HCT116 (cell line): ENCODE results near the gene FGF14. TPM values are rescaled to one million over a fixed set of nuclear protein-coding genes. Genes with fewer than 3 reads are reported as not detected.

Experiments used
- ATAC-seq: fragments of 200-7000 bp; cut with Tn5 transposase; 2 replicates; pipeline ENCODE4 v1.9.1; 2020; ENCODE audit warnings: mild to moderate bottlenecking, moderate library complexity
- BruUV-seq: library from RNA; stranded (reverse); fragments of 400-500 nt; replicated peaks from 2 replicates; lab custom pipeline; 2021; lab: Mats Ljungman, UMichigan
- CTCF ChIA-PET: fragments of 300-600 bp; sonication (Branson Sonifier 250); formaldehyde crosslinking; loops from one replicate; lab custom pipeline; 2021; ENCODE audit warnings: antibody characterized with exemption; lab: Charles Lee
- POLR2A ChIA-PET: fragments of 300-600, 350-600 bp; sonication (Branson Sonifier 250); formaldehyde crosslinking; loops from one replicate; lab custom pipeline; 2021; ENCODE audit warnings: antibody characterized with exemption; lab: Charles Lee
- RAD21 ChIA-PET, 2 experiments: fragments of 300-600 bp; sonication (Branson Sonifier 250); formaldehyde crosslinking; loops; one replicate each; lab custom pipeline; 2023; ENCODE audit warnings: low total read pairs in 2 of 2; ENCODE audit not compliant: uncharacterized antibody in 2 of 2, unreplicated experiment in 2 of 2, low non-redundant PET in 1 of 2; lab: Charles Lee
- DNase-seq: peaks from one replicate; pipeline ENCODE4 v3.0.0-alpha.2; 2010; ENCODE audit warnings: low read depth, low spot score
- H2AFZ ChIP-seq: fragments of 200-600 bp; shearing (Covaris generic), sonication (generic); 2 replicates; pipeline ENCODE4 v1.6.1; 2017; ENCODE audit warnings: low read depth, mixed run types, mixed read lengths, antibody characterized with exemption, low read length; ENCODE audit not compliant: poor library complexity, severe bottlenecking
- H3K27ac ChIP-seq: 2 replicates; pipeline ENCODE4 v1.5.1; 2012; ENCODE audit warnings: low read depth, low read length
- H3K27me3 ChIP-seq: fragments of 200-600 bp; sonication (generic); 2 replicates; pipeline ENCODE4 v1.6.1; 2016; ENCODE audit warnings: mixed run types, low read length, mixed read lengths; ENCODE audit not compliant: insufficient read depth
- H3K36me3 ChIP-seq, 2 experiments: fragments of 200-500 bp in 1 of 2; fragments of 200-600 bp in 1 of 2; sonication (Bioruptor generic) in 1 of 2; sonication (generic) in 1 of 2; 2 replicates each; pipeline versions ENCODE4 v1.5.1 to v1.6.1; 2014 to 2016; ENCODE audit warnings: low read length in 2 of 2, inconsistent platforms in 1 of 2, mixed read lengths in 1 of 2, mixed run types in 1 of 2; ENCODE audit not compliant: insufficient read depth in 2 of 2, control insufficient read depth in 1 of 2
- H3K4me1 ChIP-seq, 2 experiments: fragments of 200-600 bp in 1 of 2; sonication (generic) in 1 of 2; 2 replicates each; pipeline versions ENCODE4 v1.5.1 to v1.6.1; 2012 to 2017; ENCODE audit warnings: low read length in 2 of 2, inconsistent platforms in 1 of 2, mild to moderate bottlenecking in 1 of 2, mixed read lengths in 1 of 2, mixed run types in 1 of 2, moderate library complexity in 1 of 2; ENCODE audit not compliant: insufficient read depth in 2 of 2, control insufficient read depth in 1 of 2
- H3K4me2 ChIP-seq: fragments of 200-600 bp; sonication (generic); 2 replicates; pipeline ENCODE4 v1.6.1; 2017; ENCODE audit warnings: mixed run types, low read length, mixed read lengths
- H3K4me3 ChIP-seq, 2 experiments: fragments of 200-600 bp in 1 of 2; sonication (generic) in 1 of 2; replicated peaks in 1 of 2; 2 replicates each; pipeline ENCODE4 v1.5.1; 2011 to 2016; ENCODE audit warnings: low read length in 2 of 2, control low read depth in 1 of 2, low read depth in 1 of 2, mild to moderate bottlenecking in 1 of 2, mixed read lengths in 1 of 2, mixed run types in 1 of 2
- H3K79me2 ChIP-seq: fragments of 200-600 bp; sonication (generic); 2 replicates; pipeline ENCODE4 v1.6.1; 2017; ENCODE audit warnings: mild to moderate bottlenecking, mixed run types, low read length, moderate library complexity, mixed read lengths; ENCODE audit not compliant: insufficient read depth
- H3K9ac ChIP-seq: fragments of 200-600 bp; sonication (generic); 2 replicates; pipeline ENCODE4 v1.6.1; 2016; ENCODE audit warnings: low read length, mixed read lengths
- H3K9me2 ChIP-seq: fragments of 200-600 bp; sonication (generic), shearing (Covaris generic); 2 replicates; pipeline ENCODE4 v1.6.1; 2017; ENCODE audit warnings: mixed run types, mild to moderate bottlenecking, moderate library complexity; ENCODE audit not compliant: insufficient read depth
- H3K9me3 ChIP-seq, 2 experiments: fragments of 200-500 bp in 1 of 2; fragments of 200-600 bp in 1 of 2; sonication (Bioruptor generic) in 1 of 2; sonication (generic) in 1 of 2; 2 replicates each; pipeline ENCODE4 v1.6.1; 2014 to 2017; ENCODE audit warnings: low read length in 2 of 2, mixed read lengths in 2 of 2, inconsistent platforms in 1 of 2, low read depth in 1 of 2, mild to moderate bottlenecking in 1 of 2, mixed run types in 1 of 2, moderate library complexity in 1 of 2; ENCODE audit not compliant: control insufficient read depth in 1 of 2, insufficient read depth in 1 of 2
- H4K20me1 ChIP-seq: fragments of 200-600 bp; sonication (generic), shearing (Covaris generic); 2 replicates; pipeline ENCODE4 v1.6.1; 2017; ENCODE audit warnings: mixed run types, mild to moderate bottlenecking, moderate library complexity; ENCODE audit not compliant: insufficient read depth
- CEBPB ChIP-seq: IDR thresholded peaks from 2 replicates; pipeline ENCODE4 v1.6.1; 2012; ENCODE audit warnings: low read depth
- EGR1 ChIP-seq: IDR thresholded peaks from 2 replicates; pipeline ENCODE4 v1.6.1; 2012; ENCODE audit warnings: low read depth
- ELF1 ChIP-seq: IDR thresholded peaks from 2 replicates; pipeline ENCODE4 v1.6.1; 2012; ENCODE audit warnings: low read depth, borderline replicate concordance
- EZH2phosphoT487 ChIP-seq: fragments of 200-600 bp; IDR thresholded peaks from 2 replicates; pipeline ENCODE4 v1.6.1; 2018; ENCODE audit warnings: antibody characterized with exemption, borderline replicate concordance
- JUND ChIP-seq: IDR thresholded peaks from 2 replicates; pipeline ENCODE4 v1.6.1; 2012
- POLR2A ChIP-seq: IDR thresholded peaks from 2 replicates; pipeline ENCODE4 v1.7.0; 2011; ENCODE audit warnings: borderline replicate concordance; ENCODE audit not compliant: insufficient read depth, insufficient read length; ENCODE audit errors: extremely low read depth
- POLR2AphosphoS5 ChIP-seq: IDR thresholded peaks from 2 replicates; pipeline ENCODE4 v1.6.1; 2011; ENCODE audit warnings: mild to moderate bottlenecking, low read depth, low read length, moderate library complexity
- RAD21 ChIP-seq: IDR thresholded peaks from 2 replicates; pipeline ENCODE4 v1.6.1; 2012; ENCODE audit warnings: low read depth, mild to moderate bottlenecking
- SIN3A ChIP-seq: IDR thresholded peaks from 2 replicates; pipeline ENCODE4 v1.6.1; 2012; ENCODE audit warnings: low read depth
- SP1 ChIP-seq: IDR thresholded peaks from 2 replicates; pipeline ENCODE4 v1.6.1; 2012; ENCODE audit warnings: low read depth
- TCF7L2 ChIP-seq: IDR thresholded peaks from 2 replicates; pipeline ENCODE4 v1.7.0; 2011; ENCODE audit warnings: borderline replicate concordance, inconsistent platforms; ENCODE audit not compliant: insufficient read depth, insufficient read length; ENCODE audit errors: extremely low read depth
- YY1 ChIP-seq: IDR thresholded peaks from 2 replicates; pipeline ENCODE4 v1.6.1; 2011; ENCODE audit warnings: low read length, low read depth, moderate library complexity, mild to moderate bottlenecking; ENCODE audit not compliant: insufficient replicate concordance; ENCODE audit errors: extremely low read depth
- ZFX ChIP-seq: fragments of 450-650 bp; IDR thresholded peaks from 2 replicates; pipeline ENCODE4 v1.6.1; 2017
- ZNF274 ChIP-seq: fragments of 200-500 bp; sonication (Bioruptor generic); IDR thresholded peaks from 2 replicates; pipeline ENCODE4 v1.6.1; 2014; ENCODE audit warnings: mild to moderate bottlenecking, low read depth, low read length, inconsistent platforms
- intact Hi-C: fragments of 100-400 bp; cut with micrococcal nuclease; formaldehyde crosslinking; loops from 2 replicates; pipeline ENCODE4 v1.10.0; 2022
- total RNA-seq: library from RNA; stranded (reverse); gene quantifications from one replicate; pipeline ENCODE4 v1.2.1, GENCODE V29; 2021; ENCODE audit not compliant: unreplicated experiment
- TF ChIP-seq, protein P1 (sequence below): IDR thresholded peaks from 2 replicates; pipeline ENCODE4 v1.6.1; 2012
- TF ChIP-seq, protein P2 (sequence below): IDR thresholded peaks from 2 replicates; pipeline ENCODE4 v1.6.1; 2011; ENCODE audit warnings: mild to moderate bottlenecking, low read length, moderate library complexity; ENCODE audit not compliant: insufficient replicate concordance; ENCODE audit errors: extremely low read depth
- TF ChIP-seq, protein P3 (sequence below): IDR thresholded peaks from 2 replicates; pipeline ENCODE4 v1.6.1; 2012
- TF ChIP-seq, protein P4 (sequence below), 3 experiments: fragments of 200-600 bp in 1 of 3; sonication (generic) in 1 of 3; IDR thresholded peaks in 2 of 3; conservative IDR thresholded peaks in 1 of 3; 2 replicates each; pipeline ENCODE4 v1.5.1; 2012 to 2017; ENCODE audit warnings: low read depth in 2 of 3, low read length in 2 of 3, antibody characterized with exemption in 1 of 3, borderline replicate concordance in 1 of 3, control low read depth in 1 of 3, mild to moderate bottlenecking in 1 of 3, mixed read lengths in 1 of 3, mixed run types in 1 of 3, moderate library complexity in 1 of 3; ENCODE audit not compliant: insufficient read depth in 1 of 3
- TF ChIP-seq, protein P5 (sequence below): IDR thresholded peaks from 2 replicates; pipeline ENCODE4 v1.6.1; 2012; ENCODE audit warnings: low read depth

The FGF14 gene
- total RNA-seq, 1 experiment from 2014 or later, result not detected

DNA sequence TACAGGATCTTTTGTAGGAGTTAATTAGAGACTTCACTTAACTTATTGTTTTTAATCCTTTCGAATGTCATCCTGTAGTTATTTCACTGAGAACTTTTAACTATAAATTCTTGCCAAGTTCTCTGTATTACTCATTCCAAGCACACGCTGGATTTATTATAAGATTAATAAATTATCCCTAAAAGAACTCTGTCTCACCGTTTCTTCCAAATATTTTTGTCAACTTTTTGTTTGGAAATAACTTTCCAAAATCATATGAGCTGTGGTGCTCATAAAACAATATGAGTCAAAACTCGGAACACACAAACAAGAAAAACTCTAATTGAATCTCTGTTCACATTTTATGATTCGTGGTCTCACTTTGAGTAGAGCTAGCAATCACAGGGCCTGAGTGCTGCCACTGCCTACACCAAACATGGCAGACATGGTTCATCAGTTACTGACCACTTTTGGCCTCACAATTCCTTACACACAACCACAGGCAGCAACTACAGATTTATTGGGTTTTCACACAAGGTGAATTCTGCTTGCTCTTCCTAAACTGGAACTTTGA is 412.0 kb downstream of the FGF14 start:
- POLR2A ChIA-PET, result no interaction called here

More for the DNA sequence above, 412.0 kb downstream of the FGF14 start:
- Histone ChIP-seq H3K9ac (no peak overlapping the region), H3K79me2 (no peaks in the 10 kb centered on the region), H3K36me3 (no peaks in the 10 kb centered on the region), H3K4me1 (no peaks in the 10 kb centered on the region), H3K4me3 (no peak overlapping the region), H3K4me2 (no peak overlapping the region), H2AFZ (no peak overlapping the region), H3K27ac (no peak overlapping the region), H3K9me3 (peaks cover 0 to 10% of the 10 kb centered on the region in 2 experiments; a peak in 1 of 4 replicates), H4K20me1 (no peaks in the 10 kb centered on the region), H3K9me2 (no peaks in the 10 kb centered on the region), H3K27me3 (no peaks in the 10 kb centered on the region)
- BruUV-seq, result no TSS peak
- CTCF ChIA-PET, result no interaction called here
- DNase-seq (no peak), ATAC-seq (no peak)
- RAD21 ChIA-PET, result no interaction called here
- TF ChIP-seq ELF1 (no peak), EGR1 (no peak), TCF7L2 (no peak), RAD21 (no peak), ZFX (no peak), ZNF274 (no peak), POLR2AphosphoS5 (no peak), SP1 (no peak), EZH2phosphoT487 (no peak), YY1 (no peak), POLR2A (no peak), JUND (no peak), CEBPB (no peak), SIN3A (no peak)
- TF ChIP-seq, protein P1, sequence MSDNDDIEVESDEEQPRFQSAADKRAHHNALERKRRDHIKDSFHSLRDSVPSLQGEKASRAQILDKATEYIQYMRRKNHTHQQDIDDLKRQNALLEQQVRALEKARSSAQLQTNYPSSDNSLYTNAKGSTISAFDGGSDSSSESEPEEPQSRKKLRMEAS, result no peak
- TF ChIP-seq, protein P2, sequence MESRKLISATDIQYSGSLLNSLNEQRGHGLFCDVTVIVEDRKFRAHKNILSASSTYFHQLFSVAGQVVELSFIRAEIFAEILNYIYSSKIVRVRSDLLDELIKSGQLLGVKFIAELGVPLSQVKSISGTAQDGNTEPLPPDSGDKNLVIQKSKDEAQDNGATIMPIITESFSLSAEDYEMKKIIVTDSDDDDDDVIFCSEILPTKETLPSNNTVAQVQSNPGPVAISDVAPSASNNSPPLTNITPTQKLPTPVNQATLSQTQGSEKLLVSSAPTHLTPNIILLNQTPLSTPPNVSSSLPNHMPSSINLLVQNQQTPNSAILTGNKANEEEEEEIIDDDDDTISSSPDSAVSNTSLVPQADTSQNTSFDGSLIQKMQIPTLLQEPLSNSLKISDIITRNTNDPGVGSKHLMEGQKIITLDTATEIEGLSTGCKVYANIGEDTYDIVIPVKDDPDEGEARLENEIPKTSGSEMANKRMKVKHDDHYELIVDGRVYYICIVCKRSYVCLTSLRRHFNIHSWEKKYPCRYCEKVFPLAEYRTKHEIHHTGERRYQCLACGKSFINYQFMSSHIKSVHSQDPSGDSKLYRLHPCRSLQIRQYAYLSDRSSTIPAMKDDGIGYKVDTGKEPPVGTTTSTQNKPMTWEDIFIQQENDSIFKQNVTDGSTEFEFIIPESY, result no peak
- TF ChIP-seq, protein P3, sequence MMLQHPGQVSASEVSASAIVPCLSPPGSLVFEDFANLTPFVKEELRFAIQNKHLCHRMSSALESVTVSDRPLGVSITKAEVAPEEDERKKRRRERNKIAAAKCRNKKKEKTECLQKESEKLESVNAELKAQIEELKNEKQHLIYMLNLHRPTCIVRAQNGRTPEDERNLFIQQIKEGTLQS, result no peak
- TF ChIP-seq, protein P4, sequence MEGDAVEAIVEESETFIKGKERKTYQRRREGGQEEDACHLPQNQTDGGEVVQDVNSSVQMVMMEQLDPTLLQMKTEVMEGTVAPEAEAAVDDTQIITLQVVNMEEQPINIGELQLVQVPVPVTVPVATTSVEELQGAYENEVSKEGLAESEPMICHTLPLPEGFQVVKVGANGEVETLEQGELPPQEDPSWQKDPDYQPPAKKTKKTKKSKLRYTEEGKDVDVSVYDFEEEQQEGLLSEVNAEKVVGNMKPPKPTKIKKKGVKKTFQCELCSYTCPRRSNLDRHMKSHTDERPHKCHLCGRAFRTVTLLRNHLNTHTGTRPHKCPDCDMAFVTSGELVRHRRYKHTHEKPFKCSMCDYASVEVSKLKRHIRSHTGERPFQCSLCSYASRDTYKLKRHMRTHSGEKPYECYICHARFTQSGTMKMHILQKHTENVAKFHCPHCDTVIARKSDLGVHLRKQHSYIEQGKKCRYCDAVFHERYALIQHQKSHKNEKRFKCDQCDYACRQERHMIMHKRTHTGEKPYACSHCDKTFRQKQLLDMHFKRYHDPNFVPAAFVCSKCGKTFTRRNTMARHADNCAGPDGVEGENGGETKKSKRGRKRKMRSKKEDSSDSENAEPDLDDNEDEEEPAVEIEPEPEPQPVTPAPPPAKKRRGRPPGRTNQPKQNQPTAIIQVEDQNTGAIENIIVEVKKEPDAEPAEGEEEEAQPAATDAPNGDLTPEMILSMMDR (IDR thresholded peaks at IDR 0.05 in 2 of 3, conservative IDR thresholded peaks at IDR 0.05 in 1 of 3; ENCODE audit: borderline replicate concordance in 1 of 3, insufficient read depth in 1 of 3, low read depth in 2 of 3, low read length in 2 of 3), result no peak
- TF ChIP-seq, protein P5, sequence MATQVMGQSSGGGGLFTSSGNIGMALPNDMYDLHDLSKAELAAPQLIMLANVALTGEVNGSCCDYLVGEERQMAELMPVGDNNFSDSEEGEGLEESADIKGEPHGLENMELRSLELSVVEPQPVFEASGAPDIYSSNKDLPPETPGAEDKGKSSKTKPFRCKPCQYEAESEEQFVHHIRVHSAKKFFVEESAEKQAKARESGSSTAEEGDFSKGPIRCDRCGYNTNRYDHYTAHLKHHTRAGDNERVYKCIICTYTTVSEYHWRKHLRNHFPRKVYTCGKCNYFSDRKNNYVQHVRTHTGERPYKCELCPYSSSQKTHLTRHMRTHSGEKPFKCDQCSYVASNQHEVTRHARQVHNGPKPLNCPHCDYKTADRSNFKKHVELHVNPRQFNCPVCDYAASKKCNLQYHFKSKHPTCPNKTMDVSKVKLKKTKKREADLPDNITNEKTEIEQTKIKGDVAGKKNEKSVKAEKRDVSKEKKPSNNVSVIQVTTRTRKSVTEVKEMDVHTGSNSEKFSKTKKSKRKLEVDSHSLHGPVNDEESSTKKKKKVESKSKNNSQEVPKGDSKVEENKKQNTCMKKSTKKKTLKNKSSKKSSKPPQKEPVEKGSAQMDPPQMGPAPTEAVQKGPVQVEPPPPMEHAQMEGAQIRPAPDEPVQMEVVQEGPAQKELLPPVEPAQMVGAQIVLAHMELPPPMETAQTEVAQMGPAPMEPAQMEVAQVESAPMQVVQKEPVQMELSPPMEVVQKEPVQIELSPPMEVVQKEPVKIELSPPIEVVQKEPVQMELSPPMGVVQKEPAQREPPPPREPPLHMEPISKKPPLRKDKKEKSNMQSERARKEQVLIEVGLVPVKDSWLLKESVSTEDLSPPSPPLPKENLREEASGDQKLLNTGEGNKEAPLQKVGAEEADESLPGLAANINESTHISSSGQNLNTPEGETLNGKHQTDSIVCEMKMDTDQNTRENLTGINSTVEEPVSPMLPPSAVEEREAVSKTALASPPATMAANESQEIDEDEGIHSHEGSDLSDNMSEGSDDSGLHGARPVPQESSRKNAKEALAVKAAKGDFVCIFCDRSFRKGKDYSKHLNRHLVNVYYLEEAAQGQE, result no peak
- TF ChIP-seq, all 23 proteins: peak for 0
- intact Hi-C loops, result no loop called here
